PC-3 (cell line): Measurements from ENCODE around the gene IGF1.

Source experiments
- CTCF ChIP-seq: fragments of 300-600 bp; sonication (generic); conservative IDR thresholded peaks from 2 replicates; pipeline ENCODE4 v1.5.1; 2017; ENCODE audit warnings: antibody characterized with exemption, low read depth, mild to moderate bottlenecking, low read length
- EZH2 ChIP-seq: fragments of 300-600 bp; sonication (generic); IDR thresholded peaks from one replicate; pipeline ENCODE4 v1.6.1; 2017; ENCODE audit warnings: antibody characterized with exemption, mild to moderate bottlenecking, low read length; ENCODE audit not compliant: unreplicated experiment
- EZH2phosphoT487 ChIP-seq: fragments of 300-600 bp; sonication (generic); IDR thresholded peaks from 2 replicates; pipeline ENCODE4 v1.6.1; 2018; ENCODE audit warnings: mild to moderate bottlenecking, antibody characterized with exemption, low read length, borderline replicate concordance

GRCh38 chr12:102379346-102380162 lies 100.8 kb downstream of the IGF1 start:
- TF ChIP-seq CTCF (no peak), EZH2 (no peak), EZH2phosphoT487 (no peak)
